Measurements from ENCODE around the gene SBK3. TPM values are rescaled to one million over a fixed set of nuclear protein-coding genes. Genes with fewer than 3 reads are reported as not detected.

SBK3 gene
- polyA plus RNA-seq, 1 donor = 0.15 TPM

- Histone ChIP-seq H3K27me3 (ENCODE audit: control insufficient read depth, insufficient read depth, low read length) (peaks cover 22% of the 10 kb centered on the region), H3K27ac (ENCODE audit: low read length) (no peak overlapping the region), H3K9me3 (ENCODE audit: control insufficient read depth, low read depth, low read length) (no peaks in the 10 kb centered on the region), H3K4me1 (ENCODE audit: control insufficient read depth, insufficient read depth, low read length) (peaks cover 10% of the 10 kb centered on the region), H3K4me3 (ENCODE audit: low read length) (no peak overlapping the region), H3K36me3 (ENCODE audit: control insufficient read depth, insufficient read depth, low read length) (no peaks in the 10 kb centered on the region)
- no CpG with 5 or more reads among the region's 5 CpGs for WGBS (ENCODE audit: insufficient coverage, low lambda C conversion rate)
- no peak for DNase-seq
Observed at GRCh38 chr19:55552206-55552605, 6.9 kb upstream of the SBK3 start.

GRCh38 chr19:55550321-55550650 is 4.9 kb upstream of the SBK3 start:
- peak overlapping the region; percentile 23 for H3K4me3 ChIP-seq (ENCODE audit: low read length)
- H3K4me1 ChIP-seq (ENCODE audit: control insufficient read depth, insufficient read depth, low read length) = peaks cover 10% of the 10 kb centered on the region
- peaks cover 22% of the 10 kb centered on the region for H3K27me3 ChIP-seq (ENCODE audit: control insufficient read depth, insufficient read depth, low read length)
- no peaks in the 10 kb centered on the region for H3K36me3 ChIP-seq (ENCODE audit: control insufficient read depth, insufficient read depth, low read length)
- no peak overlapping the region for H3K27ac ChIP-seq (ENCODE audit: low read length)
- no CpG with 5 or more reads among the region's 7 CpGs for WGBS (ENCODE audit: insufficient coverage, low lambda C conversion rate)
- no peak for DNase-seq
- H3K9me3 ChIP-seq (ENCODE audit: control insufficient read depth, low read depth, low read length) = no peaks in the 10 kb centered on the region

GRCh38 chr19:55549500-55550320 is 4.4 kb upstream of the SBK3 start:
- no peak overlapping the region for H3K27ac ChIP-seq (ENCODE audit: low read length)
- peak in 1 of 2 donors; percentile 46 for DNase-seq
- no peaks in the 10 kb centered on the region for H3K36me3 ChIP-seq (ENCODE audit: control insufficient read depth, insufficient read depth, low read length)
- H3K9me3 ChIP-seq (ENCODE audit: control insufficient read depth, low read depth, low read length) = no peaks in the 10 kb centered on the region
- H3K4me3 ChIP-seq (ENCODE audit: low read length) = peak overlapping the region; percentile 23
- WGBS (ENCODE audit: insufficient coverage, low lambda C conversion rate) = no CpG with 5 or more reads among the region's 36 CpGs
- H3K4me1 ChIP-seq (ENCODE audit: control insufficient read depth, insufficient read depth, low read length) = peaks cover 10% of the 10 kb centered on the region
- H3K27me3 ChIP-seq (ENCODE audit: control insufficient read depth, insufficient read depth, low read length) = peaks cover 25% of the 10 kb centered on the region

- Histone ChIP-seq H3K27ac (ENCODE audit: low read length) (no peak overlapping the region), H3K9me3 (ENCODE audit: control insufficient read depth, low read depth, low read length) (no peaks in the 10 kb centered on the region), H3K4me1 (ENCODE audit: control insufficient read depth, insufficient read depth, low read length) (peaks cover 10% of the 10 kb centered on the region), H3K27me3 (ENCODE audit: control insufficient read depth, insufficient read depth, low read length) (peaks cover 20% of the 10 kb centered on the region), H3K4me3 (ENCODE audit: low read length) (no peak overlapping the region), H3K36me3 (ENCODE audit: control insufficient read depth, insufficient read depth, low read length) (no peaks in the 10 kb centered on the region)
- DNase-seq = no peak
- WGBS (ENCODE audit: insufficient coverage, low lambda C conversion rate) = no CpG with 5 or more reads among the region's 17 CpGs
Observed at GRCh38 chr19:55546822-55547614, 1.7 kb upstream of the SBK3 start.

- H3K36me3 ChIP-seq (ENCODE audit: control insufficient read depth, insufficient read depth, low read length) = no peaks in the 10 kb centered on the region
- H3K9me3 ChIP-seq (ENCODE audit: control insufficient read depth, low read depth, low read length) = no peaks in the 10 kb centered on the region
- no peak overlapping the region for H3K27ac ChIP-seq (ENCODE audit: low read length)
- WGBS (ENCODE audit: insufficient coverage, low lambda C conversion rate) = no CpG with 5 or more reads among the region's 11 CpGs
- H3K4me1 ChIP-seq (ENCODE audit: control insufficient read depth, insufficient read depth, low read length) = peaks cover 10% of the 10 kb centered on the region
- H3K27me3 ChIP-seq (ENCODE audit: control insufficient read depth, insufficient read depth, low read length) = peaks cover 13% of the 10 kb centered on the region
- DNase-seq = no peak
- no peak overlapping the region for H3K4me3 ChIP-seq (ENCODE audit: low read length)
Observed at GRCh38 chr19:55546011-55546410, 668 bp upstream of the SBK3 start.

- Histone ChIP-seq H3K4me1 (ENCODE audit: control insufficient read depth, insufficient read depth, low read length) (peaks cover 5% of the 10 kb centered on the region), H3K36me3 (ENCODE audit: control insufficient read depth, insufficient read depth, low read length) (no peaks in the 10 kb centered on the region), H3K27me3 (ENCODE audit: control insufficient read depth, insufficient read depth, low read length) (peaks cover 6% of the 10 kb centered on the region), H3K9me3 (ENCODE audit: control insufficient read depth, low read depth, low read length) (no peaks in the 10 kb centered on the region), H3K27ac (ENCODE audit: low read length) (no peak overlapping the region), H3K4me3 (ENCODE audit: low read length) (no peak overlapping the region)
- WGBS (ENCODE audit: insufficient coverage, low lambda C conversion rate) = 43% methylated on average over 2 of the region's 23 CpGs
- no peak for DNase-seq
Observed at GRCh38 chr19:55544776-55545439, 435 bp downstream of the SBK3 start.

- H3K9me3 ChIP-seq (ENCODE audit: control insufficient read depth, low read depth, low read length) = no peaks in the 10 kb centered on the region
- H3K4me3 ChIP-seq (ENCODE audit: low read length) = no peak overlapping the region
- no peaks in the 10 kb centered on the region for H3K36me3 ChIP-seq (ENCODE audit: control insufficient read depth, insufficient read depth, low read length)
- H3K27ac ChIP-seq (ENCODE audit: low read length) = no peak overlapping the region
- no peaks in the 10 kb centered on the region for H3K4me1 ChIP-seq (ENCODE audit: control insufficient read depth, insufficient read depth, low read length)
- peaks cover 3% of the 10 kb centered on the region for H3K27me3 ChIP-seq (ENCODE audit: control insufficient read depth, insufficient read depth, low read length)
- WGBS (ENCODE audit: insufficient coverage, low lambda C conversion rate) = no CpG with 5 or more reads among the region's 15 CpGs
- DNase-seq = no peak
Observed at GRCh38 chr19:55544014-55544413, 1.3 kb downstream of the SBK3 start.

- Histone ChIP-seq H3K4me3 (ENCODE audit: low read length) (no peak overlapping the region), H3K36me3 (ENCODE audit: control insufficient read depth, insufficient read depth, low read length) (no peaks in the 10 kb centered on the region), H3K4me1 (ENCODE audit: control insufficient read depth, insufficient read depth, low read length) (no peaks in the 10 kb centered on the region), H3K27me3 (ENCODE audit: control insufficient read depth, insufficient read depth, low read length) (peaks cover 3% of the 10 kb centered on the region), H3K9me3 (ENCODE audit: control insufficient read depth, low read depth, low read length) (no peaks in the 10 kb centered on the region), H3K27ac (ENCODE audit: low read length) (no peak overlapping the region)
- WGBS (ENCODE audit: insufficient coverage, low lambda C conversion rate) = 83% methylated on average over 1 of the region's 5 CpGs
- no peak for DNase-seq
Observed at GRCh38 chr19:55543567-55543966, 1.8 kb downstream of the SBK3 start.

GRCh38 chr19:55542292-55542855 is 3.0 kb downstream of the SBK3 start:
- WGBS (ENCODE audit: insufficient coverage, low lambda C conversion rate) = 98% methylated on average over 7 of the region's 7 CpGs
- H3K4me1 ChIP-seq (ENCODE audit: control insufficient read depth, insufficient read depth, low read length) = no peaks in the 10 kb centered on the region
- no peak for DNase-seq

GRCh38 chr19:55541091-55541490 is 4.3 kb downstream of the SBK3 start:
- Histone ChIP-seq H3K4me1 (ENCODE audit: control insufficient read depth, insufficient read depth, low read length) (no peaks in the 10 kb centered on the region), H3K4me3 (ENCODE audit: low read length) (no peak overlapping the region), H3K36me3 (ENCODE audit: control insufficient read depth, insufficient read depth, low read length) (no peaks in the 10 kb centered on the region), H3K27ac (ENCODE audit: low read length) (no peak overlapping the region), H3K27me3 (ENCODE audit: control insufficient read depth, insufficient read depth, low read length) (peaks cover 3% of the 10 kb centered on the region), H3K9me3 (ENCODE audit: control insufficient read depth, low read depth, low read length) (no peaks in the 10 kb centered on the region)
- no peak for DNase-seq
- whole genome bisulfite sequencing (ENCODE audit: insufficient coverage, low lambda C conversion rate) = no CpG with 5 or more reads among the region's 19 CpGs

More at GRCh38 chr19:55542292-55542855, 3.0 kb downstream of the SBK3 start:
- Histone ChIP-seq H3K36me3 (ENCODE audit: control insufficient read depth, insufficient read depth, low read length) (no peaks in the 10 kb centered on the region), H3K27me3 (ENCODE audit: control insufficient read depth, insufficient read depth, low read length) (peaks cover 3% of the 10 kb centered on the region), H3K4me3 (ENCODE audit: low read length) (no peak overlapping the region), H3K9me3 (ENCODE audit: control insufficient read depth, low read depth, low read length) (no peaks in the 10 kb centered on the region), H3K27ac (ENCODE audit: low read length) (no peak overlapping the region)

Measured in large intestine (tissue), 3 donors.